Stimulated activated CD4-positive, alpha-beta T cell treated with anti-CD3 and anti-CD28 coated beads, TNF-alpha, amount 100 ng/mL, for 1 hour (primary cell): ENCODE results near the gene HSD11B1.

ENCODE experiments used
- DNase-seq, 3 donors: peaks; one replicate each; pipeline ENCODE4 v3.0.0-alpha.2; 2020; ENCODE audit warnings: low read depth in 3 of 3, low spot score in 1 of 3

Gene HSD11B1

GRCh38 chr1:209751627-209752231 is 47.1 kb downstream of the HSD11B1 start:
- no peak for DNase-seq

- DNase-seq: no peak
Measured at GRCh38 chr1:209752890-209753289, 48.2 kb downstream of the HSD11B1 start.

GRCh38 chr1:209755256-209755655 is 50.6 kb downstream of the HSD11B1 start:
- no peak for DNase-seq

GRCh38 chr1:209755926-209756614 is 51.4 kb downstream of the HSD11B1 start, which contains the start of gene TRAF3IP3:
Gene TRAF3IP3 (plus strand): TSS chr1:209756053. CDS start chr1:209760040, 3,987 bp downstream.
- DNase-seq: peak; percentile 37 to 54 (median 38)

- peak in 1 of 3 donors; percentile 8 for DNase-seq
Measured at GRCh38 chr1:209756615-209757445, 52.2 kb downstream of the HSD11B1 start.

GRCh38 chr1:209758400-209758799 is 53.8 kb downstream of the HSD11B1 start:
- no peak for DNase-seq

- DNase-seq: no peak
Measured at GRCh38 chr1:209759829-209760359, 55.2 kb downstream of the HSD11B1 start.

- DNase-seq: no peak
Measured at GRCh38 chr1:209761011-209761635, 56.5 kb downstream of the HSD11B1 start.

GRCh38 chr1:209766051-209766450 is 61.4 kb downstream of the HSD11B1 start:
- DNase-seq: no peak

GRCh38 chr1:209767096-209767495 is 62.5 kb downstream of the HSD11B1 start:
- no peak for DNase-seq

GRCh38 chr1:209767706-209768105 is 63.1 kb downstream of the HSD11B1 start:
- no peak for DNase-seq

GRCh38 chr1:209768354-209768774 is 63.7 kb downstream of the HSD11B1 start:
- DNase-seq: peak; percentile 61 to 66 (median 64)

GRCh38 chr1:209769171-209769904 is 64.7 kb downstream of the HSD11B1 start:
- DNase-seq: peak in 2 of 3 donors; percentile 46 to 53

GRCh38 chr1:209769971-209770370 is 65.3 kb downstream of the HSD11B1 start:
- no peak for DNase-seq

GRCh38 chr1:209770636-209771415 is 66.2 kb downstream of the HSD11B1 start:
- DNase-seq: no peak

GRCh38 chr1:209772126-209772525 is 67.5 kb downstream of the HSD11B1 start:
- no peak for DNase-seq

- DNase-seq: no peak
Measured at GRCh38 chr1:209774592-209774991, 69.9 kb downstream of the HSD11B1 start.

GRCh38 chr1:209775678-209776077 is 71.0 kb downstream of the HSD11B1 start:
- no peak for DNase-seq

GRCh38 chr1:209777587-209777986 is 72.9 kb downstream of the HSD11B1 start:
- no peak for DNase-seq

- DNase-seq: no peak
Measured at GRCh38 chr1:209778102-209778501, 73.5 kb downstream of the HSD11B1 start.
